Astrocyte of the spinal cord (primary cell): ENCODE data around the gene CGNL1.

Experiments used
- DNase-seq: peaks from one replicate; pipeline ENCODE4 v3.0.0; 2011; ENCODE audit warnings: low read depth, low spot score
- H3K4me3 ChIP-seq: 2 replicates; pipeline ENCODE4 v1.5.1; 2011; ENCODE audit warnings: low read depth, mild to moderate bottlenecking, low read length, moderate library complexity
- in situ Hi-C: cut with HindIII; loops from 2 replicates; pipeline ENCODE4 v1.10.0; 2017; ENCODE audit warnings: low sequenced_read_pairs
- TF ChIP-seq, protein P1 (sequence below): IDR thresholded peaks from 2 replicates; pipeline ENCODE4 v1.5.1; 2012; ENCODE audit warnings: low read depth, mild to moderate bottlenecking, low read length, inconsistent platforms

Gene CGNL1

DNA sequence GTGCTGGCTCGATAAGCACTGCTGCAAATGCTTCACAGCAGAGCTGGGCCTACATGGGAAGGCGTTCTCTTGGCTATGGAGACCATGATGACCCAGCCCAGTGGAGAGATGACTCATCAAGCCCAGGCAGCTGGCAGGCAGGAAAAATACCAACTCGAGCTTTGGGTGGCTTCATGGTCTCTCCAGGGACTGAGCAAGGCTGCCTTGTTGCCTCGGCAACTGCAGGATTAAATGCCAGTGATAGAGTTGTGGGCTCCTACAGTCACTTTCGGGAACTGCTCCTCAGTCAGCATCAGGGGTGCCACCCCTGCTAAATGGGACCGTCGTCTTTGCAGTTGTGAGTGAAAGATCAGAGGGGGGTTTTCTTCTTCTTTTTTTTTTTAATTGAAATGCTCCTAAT is 160.8 kb downstream of the CGNL1 start:
- no peak overlapping the region for H3K4me3 ChIP-seq
- peak; percentile 81 for DNase-seq
- in situ Hi-C loops, result no loop called here
- TF ChIP-seq, protein P1, sequence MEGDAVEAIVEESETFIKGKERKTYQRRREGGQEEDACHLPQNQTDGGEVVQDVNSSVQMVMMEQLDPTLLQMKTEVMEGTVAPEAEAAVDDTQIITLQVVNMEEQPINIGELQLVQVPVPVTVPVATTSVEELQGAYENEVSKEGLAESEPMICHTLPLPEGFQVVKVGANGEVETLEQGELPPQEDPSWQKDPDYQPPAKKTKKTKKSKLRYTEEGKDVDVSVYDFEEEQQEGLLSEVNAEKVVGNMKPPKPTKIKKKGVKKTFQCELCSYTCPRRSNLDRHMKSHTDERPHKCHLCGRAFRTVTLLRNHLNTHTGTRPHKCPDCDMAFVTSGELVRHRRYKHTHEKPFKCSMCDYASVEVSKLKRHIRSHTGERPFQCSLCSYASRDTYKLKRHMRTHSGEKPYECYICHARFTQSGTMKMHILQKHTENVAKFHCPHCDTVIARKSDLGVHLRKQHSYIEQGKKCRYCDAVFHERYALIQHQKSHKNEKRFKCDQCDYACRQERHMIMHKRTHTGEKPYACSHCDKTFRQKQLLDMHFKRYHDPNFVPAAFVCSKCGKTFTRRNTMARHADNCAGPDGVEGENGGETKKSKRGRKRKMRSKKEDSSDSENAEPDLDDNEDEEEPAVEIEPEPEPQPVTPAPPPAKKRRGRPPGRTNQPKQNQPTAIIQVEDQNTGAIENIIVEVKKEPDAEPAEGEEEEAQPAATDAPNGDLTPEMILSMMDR, result no peak

DNA sequence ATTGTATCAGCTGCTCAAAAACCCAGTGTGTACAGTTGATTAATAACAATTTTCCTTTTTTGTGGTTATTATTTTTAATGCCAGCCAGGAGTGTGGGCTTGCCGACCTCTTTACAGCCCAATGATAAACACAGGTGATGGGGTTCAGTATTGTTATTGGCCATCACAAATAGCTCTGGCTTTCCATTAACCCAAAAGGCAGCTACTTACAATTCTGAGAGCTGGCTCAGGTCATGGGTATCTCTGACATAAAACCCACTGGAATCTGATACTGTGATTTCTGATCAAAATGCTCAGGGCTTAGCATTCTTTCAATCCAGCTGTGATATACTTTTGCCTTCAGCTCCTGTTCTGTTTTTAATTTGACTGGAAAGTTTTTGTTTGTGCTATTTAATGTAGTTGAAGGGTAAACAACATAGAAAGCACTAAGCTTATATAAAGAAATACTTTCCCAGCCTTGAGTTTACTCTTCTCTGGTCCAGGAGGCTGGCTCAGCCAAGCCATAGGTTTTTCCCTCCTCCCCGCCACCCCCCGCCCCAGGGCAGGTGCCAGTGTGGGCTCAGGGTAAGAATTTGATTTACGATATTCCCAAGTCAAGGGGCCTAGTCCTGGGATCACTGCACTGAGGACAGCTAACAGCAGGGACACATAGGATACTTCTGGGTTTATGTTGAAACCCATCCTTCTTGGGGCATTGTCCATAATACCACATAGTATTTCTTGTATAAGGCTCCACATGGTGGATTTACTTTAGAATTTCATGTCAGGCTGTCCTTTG is 161.4 kb downstream of the CGNL1 start:
- no peak overlapping the region for H3K4me3 ChIP-seq
- no peak for DNase-seq
- TF ChIP-seq, protein P1, result no peak
- in situ Hi-C loops, result no loop called here

DNA sequence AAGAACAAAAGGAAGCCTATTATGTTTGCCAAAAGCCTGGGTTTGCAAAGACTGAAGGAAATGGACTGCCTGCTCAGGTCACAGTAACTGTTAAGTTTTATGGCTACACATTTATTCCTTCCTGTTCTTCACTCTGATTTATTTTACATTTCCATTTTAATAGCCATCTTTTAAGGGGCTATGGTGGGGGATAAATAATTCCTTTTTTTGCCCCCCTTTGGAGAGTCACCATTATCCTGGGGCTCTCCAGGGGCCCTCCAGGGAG is 161.9 kb downstream of the CGNL1 start:
- in situ Hi-C loops, result no loop called here
- TF ChIP-seq, protein P1, result no peak
- no peak overlapping the region for H3K4me3 ChIP-seq
- no peak for DNase-seq

DNA sequence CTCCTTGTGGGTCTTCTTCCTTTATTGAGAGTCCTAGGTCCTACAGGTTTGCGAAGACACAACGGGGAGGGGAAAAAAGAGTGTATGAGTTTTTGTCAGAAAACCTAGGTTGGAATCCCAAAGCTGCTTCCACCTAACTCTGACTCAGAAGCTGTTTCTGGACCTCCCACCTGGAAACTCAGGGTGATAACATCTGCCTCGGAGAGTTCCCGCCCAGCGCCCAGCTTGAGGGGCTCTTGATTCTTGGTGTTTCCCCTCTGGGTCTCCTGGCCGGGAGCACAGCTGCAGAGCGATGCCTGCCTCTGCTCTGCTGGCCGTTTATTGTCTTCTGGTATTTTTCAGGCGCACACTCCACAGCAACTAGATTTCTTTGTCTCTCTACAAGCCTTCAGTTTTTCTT is 162.5 kb downstream of the CGNL1 start:
- TF ChIP-seq, protein P1, result no peak
- DNase-seq, result no peak
- H3K4me3 ChIP-seq, result no peak overlapping the region
- in situ Hi-C loops, result no loop called here

DNA sequence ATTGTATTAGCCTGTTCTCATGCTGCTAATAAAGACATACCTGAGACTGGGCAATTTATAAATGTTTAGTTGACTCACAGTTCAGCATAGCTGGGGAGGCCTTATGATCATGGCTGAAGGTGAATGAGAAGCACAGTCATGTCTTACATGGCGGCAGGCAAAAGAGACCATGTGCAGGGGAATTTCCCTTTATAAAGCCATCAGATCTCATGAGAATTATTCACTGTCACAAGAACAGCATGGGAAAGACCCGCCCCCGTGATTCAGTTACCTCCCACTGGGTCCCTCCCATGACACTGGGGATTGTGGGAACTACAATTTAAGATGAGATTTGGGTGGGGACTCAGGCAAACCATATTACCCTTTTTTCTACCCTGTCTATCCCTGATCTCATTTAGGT is 163.9 kb downstream of the CGNL1 start:
- TF ChIP-seq, protein P1, result no peak
- no peak overlapping the region for H3K4me3 ChIP-seq
- in situ Hi-C loops, result no loop called here
- DNase-seq, result no peak

DNA sequence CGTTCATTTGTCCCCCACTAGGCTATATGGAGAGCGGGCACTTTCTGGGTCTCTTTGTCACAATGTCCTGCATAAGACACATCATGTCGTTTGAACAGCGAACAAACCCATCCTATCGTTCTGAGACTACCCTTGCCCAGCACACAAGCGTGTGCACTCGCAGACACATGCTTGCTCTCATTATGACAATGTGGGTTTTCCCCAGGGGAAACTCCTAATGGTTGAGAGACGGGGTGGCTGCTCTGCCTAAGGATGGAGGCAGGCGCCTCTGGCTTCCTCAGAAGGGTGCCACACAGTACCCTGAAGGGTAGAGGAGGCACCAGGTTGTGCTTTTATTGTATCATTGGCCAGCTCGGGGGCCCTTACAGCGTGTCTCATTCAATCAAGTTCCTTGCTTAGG is 164.4 kb downstream of the CGNL1 start:
- no peak for DNase-seq
- H3K4me3 ChIP-seq, result no peak overlapping the region
- TF ChIP-seq, protein P1, result no peak
- in situ Hi-C loops, result no loop called here
